SK-N-SH (cell line): ENCODE results near the gene SARDH.

Experiments used
- CTCF ChIP-seq: fragments of 200-600 bp; sonication (generic); IDR thresholded peaks from 2 replicates; pipeline ENCODE4 v1.6.1; 2017; ENCODE audit warnings: antibody characterized with exemption, mild to moderate bottlenecking, moderate library complexity
- JUND ChIP-seq: IDR thresholded peaks from 2 replicates; pipeline ENCODE4 v1.4.0; 2012
- PBX3 ChIP-seq: IDR thresholded peaks from 2 replicates; pipeline ENCODE4; 2012
- REST ChIP-seq: IDR thresholded peaks from 2 replicates; pipeline ENCODE4 v1.6.1; 2012; ENCODE audit warnings: mild to moderate bottlenecking, low read depth, low read length, moderate library complexity
- SIN3A ChIP-seq: IDR thresholded peaks from 2 replicates; pipeline ENCODE4 v1.6.1; 2012; ENCODE audit warnings: low read depth, mild to moderate bottlenecking, low read length, moderate library complexity, borderline replicate concordance
- SMC3 ChIP-seq: IDR thresholded peaks from 2 replicates; pipeline ENCODE4 v1.6.1; 2012; ENCODE audit warnings: low read depth, low read length, improper control_type of control experiment
- TAF1 ChIP-seq: IDR thresholded peaks from 2 replicates; pipeline ENCODE4 v1.6.1; 2012; ENCODE audit warnings: low read depth, mild to moderate bottlenecking, low read length, moderate library complexity, borderline replicate concordance
- TF ChIP-seq, protein P1 (sequence below): IDR thresholded peaks from 2 replicates; pipeline ENCODE4 v1.4.0; 2012; ENCODE audit warnings: low read depth

- TF ChIP-seq SMC3 (no peak), TAF1 (no peak), CTCF (no peak), SIN3A (no peak), PBX3 (no peak), REST (no peak), JUND (no peak)
- TF ChIP-seq, protein P1, sequence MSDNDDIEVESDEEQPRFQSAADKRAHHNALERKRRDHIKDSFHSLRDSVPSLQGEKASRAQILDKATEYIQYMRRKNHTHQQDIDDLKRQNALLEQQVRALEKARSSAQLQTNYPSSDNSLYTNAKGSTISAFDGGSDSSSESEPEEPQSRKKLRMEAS, result no peak
These were observed 39.1 kb upstream of the SARDH start for GRCh38 chr9:133777068-133777791.
